Tibial nerve (tissue), 4 donors: ENCODE measurements around the gene TRPM1. TPM values are rescaled to one million over a fixed set of nuclear protein-coding genes. Genes with fewer than 3 reads are reported as not detected.

Experiments
- DNase-seq, 2 donors: peaks; one replicate each; pipeline ENCODE4 v3.0.0-alpha.2; 2019; ENCODE audit warnings: low spot score in 2 of 2
- H3K27ac ChIP-seq, 4 donors: fragments of 200-600 bp; sonication (generic) in 3 of 4; one replicate each; pipeline ENCODE4 v1.5.1; 2017 to 2019; ENCODE audit warnings: mild to moderate bottlenecking in 1 of 4
- H3K27me3 ChIP-seq, 2 donors: fragments of 200-600 bp; sonication (generic) in 1 of 2; one replicate each; pipeline versions ENCODE4 v1.5.1 to v1.6.0; 2017 to 2019
- H3K36me3 ChIP-seq, 3 donors: fragments of 200-600 bp; sonication (generic); one replicate each; pipeline ENCODE4 v1.5.1; 2018 to 2019
- H3K4me1 ChIP-seq, 4 donors: fragments of 200-600 bp; sonication (generic) in 3 of 4; one replicate each; pipeline ENCODE4 v1.5.1; 2017 to 2019
- H3K4me3 ChIP-seq, 4 donors: fragments of 200-600 bp; sonication (generic) in 3 of 4; one replicate each; pipeline ENCODE4 v1.5.1; 2017 to 2019; ENCODE audit warnings: mild to moderate bottlenecking in 1 of 4, moderate library complexity in 1 of 4
- H3K9me3 ChIP-seq, 4 donors: fragments of 200-600 bp; sonication (generic) in 3 of 4; one replicate each; pipeline ENCODE4 v1.5.1; 2017 to 2019
- EP300 ChIP-seq, 2 donors: sonication (generic); formaldehyde crosslinking; IDR thresholded peaks; one replicate each; pipeline ENCODE4 v1.6.1; 2017; ENCODE audit warnings: antibody characterized with exemption in 2 of 2, mild to moderate bottlenecking in 1 of 2
- POLR2A ChIP-seq, 2 donors: fragments of 450-650 bp; IDR thresholded peaks; one replicate each; pipeline ENCODE4 v1.6.1; 2017; ENCODE audit warnings: antibody characterized with exemption in 2 of 2, mild to moderate bottlenecking in 2 of 2, moderate library complexity in 2 of 2
- WGBS, 2 donors: methylation state at CpG; one replicate each; pipeline ENCODE4 v1.1.5; 2018; 5-methylcytosine and 5-hydroxymethylcytosine counted together
- total RNA-seq, 4 donors: library from RNA; depleted of rRNA; stranded (reverse); fragments of >200 nt; gene quantifications; one replicate each; pipeline ENCODE4 v1.1.0, GENCODE V29; 2016
- TF ChIP-seq, protein P1 (sequence below), 5 experiments: fragments of 200-600 bp in 3 of 5; fragments of 450-650 bp in 2 of 5; sonication (generic) in 3 of 5; IDR thresholded peaks; one replicate each; pipeline ENCODE4 v1.5.1; 2016 to 2019; ENCODE audit warnings: antibody characterized with exemption in 5 of 5, mild to moderate bottlenecking in 3 of 5, moderate library complexity in 2 of 5

Gene TRPM1
- total RNA-seq, result not detected

DNA sequence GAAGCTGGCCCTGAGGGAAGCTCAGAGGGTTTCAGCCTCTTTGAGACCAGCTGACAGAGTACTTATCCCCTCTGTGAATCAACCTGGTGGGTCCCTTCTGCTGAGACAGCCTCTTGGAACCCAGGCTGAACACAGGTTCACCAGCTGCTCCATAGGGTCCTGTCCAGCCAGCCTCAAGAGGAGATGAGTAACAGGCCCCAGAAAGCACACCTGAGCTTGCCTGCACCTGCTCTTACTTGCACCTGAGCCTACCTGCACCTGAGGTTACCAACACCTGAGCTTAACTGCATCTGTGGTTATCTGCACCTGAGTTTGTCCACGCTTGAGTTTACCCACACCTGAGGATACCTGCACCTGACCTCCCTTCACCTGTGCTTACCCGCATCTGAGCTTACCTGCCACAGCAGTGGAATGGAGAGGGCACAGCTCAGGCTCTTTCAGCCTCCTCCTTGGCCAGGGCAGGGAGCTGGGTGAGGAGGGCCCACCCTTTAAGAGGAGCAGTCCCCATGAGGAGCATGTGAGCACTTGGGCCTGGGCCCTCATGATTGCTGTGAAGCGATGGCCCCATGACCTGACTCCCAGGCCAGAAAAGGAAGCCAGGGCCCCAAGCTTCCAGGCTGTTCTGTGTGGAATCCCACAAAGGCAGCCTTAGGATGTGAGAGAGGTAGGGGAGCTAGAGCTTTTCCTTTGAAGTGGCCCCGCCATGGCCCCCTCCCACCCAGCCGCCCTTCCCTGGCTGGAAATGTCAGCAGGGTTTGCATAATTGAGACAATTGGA is at the start of gene TRPM1:
Gene TRPM1, minus strand, starts transcription at position 464 of the 777 bp plus-strand sequence. CDS start 20,370 bp downstream, outside the sequence.
- DNase-seq, result no peak
- Histone ChIP-seq H3K27ac (no peak within 1 kb of the TSS), H3K27me3 (no peaks in the 10 kb centered on the region), H3K36me3 (no peaks in the 10 kb centered on the region), H3K4me1 (peaks cover 0 to 9% (median 0%) of the 10 kb centered on the region in 4 donors), H3K9me3 (no peaks in the 10 kb centered on the region), H3K4me3 (no peak within 1 kb of the TSS)
- 70 to 75% methylated on average over 4 to 5 of the region's 5 CpGs for WGBS, 2 donors
- TF ChIP-seq, protein P1, sequence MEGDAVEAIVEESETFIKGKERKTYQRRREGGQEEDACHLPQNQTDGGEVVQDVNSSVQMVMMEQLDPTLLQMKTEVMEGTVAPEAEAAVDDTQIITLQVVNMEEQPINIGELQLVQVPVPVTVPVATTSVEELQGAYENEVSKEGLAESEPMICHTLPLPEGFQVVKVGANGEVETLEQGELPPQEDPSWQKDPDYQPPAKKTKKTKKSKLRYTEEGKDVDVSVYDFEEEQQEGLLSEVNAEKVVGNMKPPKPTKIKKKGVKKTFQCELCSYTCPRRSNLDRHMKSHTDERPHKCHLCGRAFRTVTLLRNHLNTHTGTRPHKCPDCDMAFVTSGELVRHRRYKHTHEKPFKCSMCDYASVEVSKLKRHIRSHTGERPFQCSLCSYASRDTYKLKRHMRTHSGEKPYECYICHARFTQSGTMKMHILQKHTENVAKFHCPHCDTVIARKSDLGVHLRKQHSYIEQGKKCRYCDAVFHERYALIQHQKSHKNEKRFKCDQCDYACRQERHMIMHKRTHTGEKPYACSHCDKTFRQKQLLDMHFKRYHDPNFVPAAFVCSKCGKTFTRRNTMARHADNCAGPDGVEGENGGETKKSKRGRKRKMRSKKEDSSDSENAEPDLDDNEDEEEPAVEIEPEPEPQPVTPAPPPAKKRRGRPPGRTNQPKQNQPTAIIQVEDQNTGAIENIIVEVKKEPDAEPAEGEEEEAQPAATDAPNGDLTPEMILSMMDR (IDR thresholded peaks at IDR 0.05), result no peak
- TF ChIP-seq EP300 (IDR thresholded peaks at IDR 0.05) (no peak), POLR2A (IDR thresholded peaks at IDR 0.05) (no peak)

DNA sequence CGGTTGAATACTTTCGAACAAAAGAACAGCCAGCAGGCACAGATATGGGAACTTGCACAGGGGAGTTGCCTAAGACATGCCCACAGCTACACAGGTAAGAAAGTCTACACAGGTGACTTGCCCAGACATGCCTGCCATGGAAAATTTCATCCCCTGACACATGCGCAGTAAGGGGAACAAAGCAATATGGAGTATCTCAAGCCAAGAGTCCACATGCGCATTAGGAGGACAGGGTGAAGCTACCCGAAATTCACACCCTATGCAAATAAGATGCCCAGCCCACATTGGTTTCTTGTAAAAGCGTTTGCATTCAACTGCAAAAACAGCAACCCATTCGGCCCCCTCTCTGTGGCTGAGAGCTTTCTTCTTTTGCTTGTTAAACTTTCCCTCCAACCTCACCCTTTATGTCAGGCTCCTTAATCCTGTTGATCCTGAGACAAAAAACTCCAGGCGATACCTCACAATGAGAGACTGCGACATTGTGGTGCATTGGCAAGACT is 49.3 kb upstream of the TRPM1 start:
- 73 to 79% methylated on average over 9 of the region's 9 CpGs for WGBS, 2 donors
- H3K27ac ChIP-seq, result no peak overlapping the region
- TF ChIP-seq, protein P1 (IDR thresholded peaks at IDR 0.05), result no peak
- TF ChIP-seq POLR2A (IDR thresholded peaks at IDR 0.05), result no peak
- no peak for TF ChIP-seq EP300 (IDR thresholded peaks at IDR 0.05)
- no peaks in the 10 kb centered on the region for H3K27me3 ChIP-seq
- no peak for DNase-seq
- H3K4me1 ChIP-seq, result no peaks in the 10 kb centered on the region
- H3K36me3 ChIP-seq, result no peaks in the 10 kb centered on the region
- H3K9me3 ChIP-seq, result no peaks in the 10 kb centered on the region
- H3K4me3 ChIP-seq, result no peak overlapping the region

DNA sequence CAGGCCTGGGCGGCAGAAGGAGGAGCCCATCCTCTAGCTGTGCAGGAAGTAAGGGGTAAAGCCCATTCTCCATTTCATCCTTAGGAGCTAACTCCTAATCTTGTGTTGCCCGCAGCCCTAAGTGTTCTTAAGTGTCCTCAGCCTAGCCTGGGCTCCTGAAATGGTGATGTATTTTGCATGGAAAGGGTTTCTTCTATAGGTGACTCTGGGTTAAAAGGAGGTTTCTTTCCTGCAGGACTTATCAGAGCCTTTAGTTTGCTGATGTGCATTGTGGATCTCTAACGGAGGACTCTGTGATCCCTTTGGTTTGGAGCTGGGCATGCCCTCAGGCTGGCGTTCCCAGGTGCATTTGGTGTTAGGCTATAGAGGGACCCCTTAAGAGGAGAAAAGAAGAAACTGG is 48.5 kb upstream of the TRPM1 start:
- Histone ChIP-seq H3K4me3 (no peak overlapping the region), H3K27me3 (no peaks in the 10 kb centered on the region), H3K27ac (no peak overlapping the region), H3K9me3 (no peaks in the 10 kb centered on the region), H3K4me1 (no peaks in the 10 kb centered on the region), H3K36me3 (no peaks in the 10 kb centered on the region)
- no peak for TF ChIP-seq POLR2A (IDR thresholded peaks at IDR 0.05)
- TF ChIP-seq, protein P1 (IDR thresholded peaks at IDR 0.05), result no peak
- TF ChIP-seq EP300 (IDR thresholded peaks at IDR 0.05), result no peak
- WGBS, 2 donors, result 93% methylated on average over 4 of the region's 4 CpGs
- no peak for DNase-seq

DNA sequence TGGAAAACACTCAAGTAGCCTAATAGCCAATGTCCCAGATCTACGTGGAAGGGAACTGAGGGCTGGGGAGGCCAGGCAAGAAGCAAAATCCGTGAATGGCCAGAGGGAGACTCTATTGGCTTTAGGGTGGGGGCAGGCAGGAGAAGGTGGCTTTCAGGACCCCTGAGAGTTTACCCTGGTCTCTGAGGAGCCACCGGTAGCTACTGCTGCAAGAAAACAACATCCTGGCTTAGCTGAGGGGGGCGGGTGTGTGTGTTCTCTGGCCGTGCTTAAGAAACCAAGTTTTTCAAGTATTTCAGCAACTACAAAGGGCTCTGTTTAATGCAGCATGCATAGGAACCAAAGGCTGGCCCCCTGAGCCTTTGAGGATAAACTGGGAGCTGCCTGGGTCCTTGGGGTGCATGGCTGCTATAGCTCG is 47.6 kb upstream of the TRPM1 start:
- WGBS, 2 donors, result 45 to 58% methylated on average over 6 of the region's 6 CpGs
- TF ChIP-seq POLR2A (IDR thresholded peaks at IDR 0.05), result no peak
- TF ChIP-seq, protein P1 (IDR thresholded peaks at IDR 0.05), result no peak
- TF ChIP-seq EP300 (IDR thresholded peaks at IDR 0.05), result no peak
- no peaks in the 10 kb centered on the region for H3K27me3 ChIP-seq
- no peak overlapping the region for H3K4me3 ChIP-seq
- H3K27ac ChIP-seq, result no peak overlapping the region
- H3K36me3 ChIP-seq, result no peaks in the 10 kb centered on the region
- no peaks in the 10 kb centered on the region for H3K9me3 ChIP-seq
- H3K4me1 ChIP-seq, result no peaks in the 10 kb centered on the region
- DNase-seq, result no peak

DNA sequence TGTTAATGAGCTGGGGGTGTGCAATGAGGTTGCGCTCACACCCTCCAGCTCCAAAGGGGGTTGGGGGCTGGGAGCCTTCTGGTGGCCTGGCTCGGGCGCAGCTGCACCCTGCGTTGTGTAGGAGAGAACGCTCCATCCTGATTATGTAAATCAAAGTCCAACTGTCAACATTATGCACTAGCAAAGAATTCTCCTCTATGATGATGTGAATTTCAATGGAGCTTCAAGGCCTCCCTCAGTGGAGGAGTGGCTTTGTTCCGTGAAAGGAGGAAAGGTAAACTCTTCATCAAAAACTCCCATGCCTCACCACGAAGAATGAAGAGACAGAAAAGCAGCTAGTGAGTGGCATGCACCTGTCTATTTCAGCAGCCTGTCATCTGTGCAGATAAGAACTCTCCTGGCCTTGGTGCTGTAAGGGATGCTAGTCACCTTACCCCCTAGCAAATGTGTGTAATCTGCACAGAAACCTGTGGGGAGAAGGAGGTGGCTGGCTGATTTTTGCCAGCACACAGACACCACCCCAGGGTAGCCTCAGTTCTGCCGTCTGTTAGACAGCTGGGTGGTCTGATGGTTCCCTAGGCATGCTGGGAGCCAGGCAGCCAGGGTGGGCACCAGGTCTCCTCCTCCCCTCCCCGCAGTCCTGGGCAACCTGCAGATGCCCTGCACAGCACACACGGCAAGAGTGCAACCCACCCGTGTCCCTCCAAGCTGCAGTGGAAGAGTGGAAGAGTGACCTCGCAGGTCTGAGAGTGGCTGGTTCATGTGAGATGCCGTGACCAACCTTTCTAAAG is 47.0 kb upstream of the TRPM1 start:
- Histone ChIP-seq H3K9me3 (no peaks in the 10 kb centered on the region), H3K36me3 (no peaks in the 10 kb centered on the region), H3K4me1 (no peaks in the 10 kb centered on the region), H3K27ac (no peak overlapping the region), H3K27me3 (no peaks in the 10 kb centered on the region), H3K4me3 (no peak overlapping the region)
- TF ChIP-seq, protein P1 (IDR thresholded peaks at IDR 0.05), result no peak
- TF ChIP-seq POLR2A (IDR thresholded peaks at IDR 0.05), result no peak
- DNase-seq, result no peak
- 50% methylated on average over 8 to 11 of the region's 13 CpGs for WGBS, 2 donors
